Mesothelial cell of epicardium (in vitro differentiated cells): ENCODE measurements around the gene KIRREL3. TPM values are rescaled to one million over a fixed set of nuclear protein-coding genes. Genes with fewer than 3 reads are reported as not detected.

Experiments
- DNase-seq, 2 experiments: peaks; one replicate each; pipeline ENCODE4 v3.0.0; 2021; ENCODE audit warnings: low spot score in 2 of 2; ENCODE audit not compliant: unreplicated experiment in 2 of 2
- H3K27ac Mint-ChIP-seq: 2 replicates; pipeline ENCODE4 v1.8.0; 2021; ENCODE audit warnings: mixed read lengths
- H3K27me3 Mint-ChIP-seq: 2 replicates; pipeline ENCODE4 v1.8.0; 2021; ENCODE audit warnings: low read depth, mixed read lengths
- H3K36me3 Mint-ChIP-seq: 2 replicates; pipeline ENCODE4 v1.8.0; 2021; ENCODE audit warnings: mixed read lengths
- H3K4me1 Mint-ChIP-seq: 2 replicates; pipeline ENCODE4 v1.8.0; 2021; ENCODE audit warnings: mixed read lengths
- H3K4me3 Mint-ChIP-seq: 2 replicates; pipeline ENCODE4 v1.8.0; 2021; ENCODE audit warnings: mild to moderate bottlenecking, moderate library complexity, mixed read lengths
- H3K9me3 Mint-ChIP-seq: 2 replicates; pipeline ENCODE4 v1.8.0; 2021; ENCODE audit warnings: mixed read lengths
- CTCF ChIP-seq: fragments of 200-600 bp; sonication (generic); IDR thresholded peaks from one replicate; pipeline ENCODE4 v1.5.0; 2021; ENCODE audit warnings: antibody characterized with exemption; ENCODE audit not compliant: unreplicated experiment
- total RNA-seq: library from RNA; stranded (reverse); gene quantifications from 3 replicates; pipeline ENCODE4 v1.2.1, GENCODE V29; 2021

The KIRREL3 gene
- total RNA-seq, 1 donor from 2014 or later: 0.31 TPM

- no peak for TF ChIP-seq CTCF
- Mint-ChIP-seq H3K4me1 (no peaks in the 10 kb centered on the region), H3K27me3 (peaks cover 79% of the 10 kb centered on the region), H3K27ac (no peak overlapping the region), H3K36me3 (no peaks in the 10 kb centered on the region), H3K4me3 (no peak overlapping the region), H3K9me3 (no peaks in the 10 kb centered on the region)
- no peak for DNase-seq
Observed at GRCh38 chr11:126594921-126595367, 405.6 kb downstream of the KIRREL3 start.

- H3K36me3 Mint-ChIP-seq: no peaks in the 10 kb centered on the region
- H3K4me3 Mint-ChIP-seq: no peak overlapping the region
- H3K4me1 Mint-ChIP-seq: peaks cover 13% of the 10 kb centered on the region
- no peak for TF ChIP-seq CTCF
- peaks cover 73% of the 10 kb centered on the region for H3K27me3 Mint-ChIP-seq
- H3K27ac Mint-ChIP-seq: no peak overlapping the region
- no peaks in the 10 kb centered on the region for H3K9me3 Mint-ChIP-seq
- DNase-seq: no peak
Observed at GRCh38 chr11:126592496-126593410, 407.8 kb downstream of the KIRREL3 start.

- Mint-ChIP-seq H3K9me3 (no peaks in the 10 kb centered on the region), H3K27me3 (peaks cover 65% of the 10 kb centered on the region), H3K4me3 (no peak overlapping the region), H3K4me1 (peaks cover 13% of the 10 kb centered on the region), H3K27ac (no peak overlapping the region), H3K36me3 (no peaks in the 10 kb centered on the region)
- no peak for TF ChIP-seq CTCF
- no peak for DNase-seq
Observed at GRCh38 chr11:126591966-126592489, 408.5 kb downstream of the KIRREL3 start.

- H3K9me3 Mint-ChIP-seq: no peaks in the 10 kb centered on the region
- no peak for DNase-seq
- H3K36me3 Mint-ChIP-seq: no peaks in the 10 kb centered on the region
- no peak overlapping the region for H3K27ac Mint-ChIP-seq
- H3K4me1 Mint-ChIP-seq: peaks cover 13% of the 10 kb centered on the region
- TF ChIP-seq CTCF: no peak
- H3K27me3 Mint-ChIP-seq: peaks cover 46% of the 10 kb centered on the region
- H3K4me3 Mint-ChIP-seq: no peak overlapping the region
Observed at GRCh38 chr11:126589492-126589803, 411.1 kb downstream of the KIRREL3 start.

DNA sequence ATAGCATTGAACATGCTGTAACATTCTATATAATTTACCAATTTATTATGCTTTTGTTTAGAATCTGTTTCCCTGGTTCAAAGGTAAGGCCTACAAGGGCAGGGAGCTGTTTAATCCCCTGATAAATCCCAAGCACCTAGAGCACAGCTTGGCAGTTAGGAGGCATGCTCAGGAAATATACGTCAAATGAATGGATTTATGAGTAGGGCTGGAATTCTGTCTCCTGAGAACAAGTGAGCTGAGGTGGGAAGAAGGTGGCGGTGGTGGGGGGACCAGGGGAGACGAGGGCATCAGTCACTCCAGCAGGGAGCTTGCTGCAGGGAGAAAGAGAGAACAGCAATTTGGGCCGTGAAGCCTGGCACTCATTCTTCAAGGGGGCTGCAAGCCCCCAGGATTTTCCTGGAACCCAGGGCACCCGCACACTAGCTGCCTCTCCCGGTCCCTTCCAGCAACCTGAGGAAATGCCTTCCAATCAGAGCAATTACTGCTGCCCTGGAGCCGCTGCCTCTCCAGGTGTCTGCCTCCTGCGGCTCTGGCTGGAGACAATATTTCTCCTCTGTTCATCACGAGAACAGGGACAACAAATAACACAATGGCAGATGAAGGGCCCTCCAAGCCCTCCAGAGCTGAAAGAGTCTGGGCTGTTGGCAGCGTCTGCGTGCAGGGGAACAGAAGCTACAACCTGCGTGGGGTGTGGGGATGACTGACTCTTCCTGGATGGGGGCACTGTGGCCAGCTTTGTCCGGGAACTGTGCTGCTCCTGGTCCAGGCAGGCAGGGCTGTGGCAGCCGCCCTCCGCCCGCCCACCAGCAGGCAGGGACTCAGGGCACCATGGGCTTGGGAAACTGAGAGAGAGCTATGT, 411.7 kb downstream of the KIRREL3 start:
- Mint-ChIP-seq H3K4me3 (no peak overlapping the region), H3K27me3 (peaks cover 48% of the 10 kb centered on the region), H3K27ac (peak overlapping the region; percentile 36), H3K4me1 (peaks cover 13% of the 10 kb centered on the region), H3K9me3 (no peaks in the 10 kb centered on the region), H3K36me3 (no peaks in the 10 kb centered on the region)
- DNase-seq: no peak
- no peak for TF ChIP-seq CTCF
